NCI-H345 treated with DMSO at 0.1 percent for 48 hours (cell line): Measurements from ENCODE around the gene ADAMTS5.

Source experiments
- DNase-seq: peaks from one replicate; lab custom pipeline; 2025; ENCODE audit not compliant: unreplicated experiment; lab: John Stamatoyannopoulos, UW

Gene ADAMTS5

GRCh38 chr21:26967062-26967913, at the start of gene ADAMTS5:
Gene ADAMTS5, minus strand, starts transcription at chr21:26967088. Its CDS starts 697 bp downstream, at chr21:26966391.
- DNase-seq = no peak

- no peak for DNase-seq
Measured at GRCh38 chr21:27001526-27001925, 34.6 kb upstream of the ADAMTS5 start.

- no peak for DNase-seq
Measured at GRCh38 chr21:26983576-26983975, 16.7 kb upstream of the ADAMTS5 start.

GRCh38 chr21:26982767-26983166, 15.9 kb upstream of the ADAMTS5 start:
- no peak for DNase-seq

GRCh38 chr21:26977746-26978145, 10.9 kb upstream of the ADAMTS5 start:
- DNase-seq = no peak

GRCh38 chr21:26973226-26973625, 6.3 kb upstream of the ADAMTS5 start:
- no peak for DNase-seq

GRCh38 chr21:26972192-26972591, 5.3 kb upstream of the ADAMTS5 start:
- no peak for DNase-seq

- DNase-seq = no peak
Measured at GRCh38 chr21:26969971-26970725, 3.3 kb upstream of the ADAMTS5 start.

GRCh38 chr21:26966649-26967061, 233 bp downstream of the ADAMTS5 start:
- no peak for DNase-seq

GRCh38 chr21:26965907-26966581, 844 bp downstream of the ADAMTS5 start:
- no peak for DNase-seq

GRCh38 chr21:26965040-26965906, 1.6 kb downstream of the ADAMTS5 start:
- no peak for DNase-seq

GRCh38 chr21:26964170-26964778, 2.6 kb downstream of the ADAMTS5 start:
- no peak for DNase-seq

GRCh38 chr21:26962621-26963181, 4.2 kb downstream of the ADAMTS5 start:
- DNase-seq = no peak

- no peak for DNase-seq
Measured at GRCh38 chr21:26961698-26962097, 5.2 kb downstream of the ADAMTS5 start.

GRCh38 chr21:26958788-26959187, 8.1 kb downstream of the ADAMTS5 start:
- no peak for DNase-seq

- no peak for DNase-seq
Measured at GRCh38 chr21:26956813-26957212, 10.1 kb downstream of the ADAMTS5 start.

GRCh38 chr21:26956216-26956615, 10.7 kb downstream of the ADAMTS5 start:
- DNase-seq = no peak

- DNase-seq = no peak
Measured at GRCh38 chr21:26954662-26955121, 12.2 kb downstream of the ADAMTS5 start.

GRCh38 chr21:26952374-26953066, 14.4 kb downstream of the ADAMTS5 start:
- no peak for DNase-seq
